Gastrocnemius medialis (tissue), 4 donors: ENCODE measurements around the gene ZNF670. TPM values are rescaled to one million over a fixed set of nuclear protein-coding genes. Genes with fewer than 3 reads are reported as not detected.
"Not testable (repeated sequence)": the region's sequence is repeated elsewhere in the genome, so short reads cannot be mapped to it uniquely, and the experiment has no call there.

ENCODE experiments used
- ATAC-seq, 2 donors: fragments of 150-250 bp; one replicate each; pipeline ENCODE4 v1.9.1; 2016
- DNase-seq, 2 donors: peaks; one replicate each; pipeline ENCODE4 v3.0.0-alpha.2; 2019
- H3K27ac ChIP-seq, 4 donors: fragments of 200-600 bp; sonication (generic); 1 replicate in 1 of 4; 2 replicates in 3 of 4; pipeline ENCODE4 v1.5.1; 2016 to 2018; ENCODE audit warnings: mild to moderate bottlenecking in 2 of 4, moderate library complexity in 1 of 4
- H3K27me3 ChIP-seq, 3 donors: fragments of 200-600 bp; sonication (generic) in 2 of 3; 1 replicate in 1 of 3; 2 replicates in 2 of 3; pipeline versions ENCODE4 v1.5.1 to v1.6.0; 2016 to 2019; ENCODE audit warnings: mild to moderate bottlenecking in 1 of 3, moderate library complexity in 1 of 3
- H3K36me3 ChIP-seq, 2 donors: fragments of 200-600 bp; sonication (generic) in 1 of 2; one replicate each; pipeline ENCODE4 v1.5.1; 2017 to 2018
- H3K4me1 ChIP-seq, 2 donors: fragments of 200-600 bp; sonication (generic) in 1 of 2; one replicate each; pipeline ENCODE4 v1.5.1; 2016 to 2017; ENCODE audit warnings: mild to moderate bottlenecking in 2 of 2
- H3K4me3 ChIP-seq, 4 donors: fragments of 200-600 bp; sonication (generic) in 3 of 4; 1 replicate in 1 of 4; 2 replicates in 3 of 4; pipeline ENCODE4 v1.5.1; 2016 to 2019; ENCODE audit warnings: mild to moderate bottlenecking in 2 of 4
- H3K9me3 ChIP-seq, 3 donors: fragments of 200-600 bp; sonication (generic) in 2 of 3; 1 replicate in 1 of 3; 2 replicates in 2 of 3; pipeline ENCODE4 v1.5.1; 2016 to 2019
- POLR2A ChIP-seq, 2 donors: fragments of 450-650 bp; IDR thresholded peaks; one replicate each; pipeline ENCODE4 v1.6.1; 2017; ENCODE audit warnings: antibody characterized with exemption in 2 of 2, mild to moderate bottlenecking in 2 of 2, moderate library complexity in 2 of 2
- in situ Hi-C, 4 donors: fragments of 200-750 bp; cut with MboI; loops; one replicate each; pipeline versions ENCODE4 v1.15.0 to v1.8.0; 2017; ENCODE audit warnings: low sequenced_read_pairs in 4 of 4
- intact Hi-C: fragments of 100-400 bp; cut with DNase I; formaldehyde crosslinking; loops from one replicate; pipeline ENCODE4 v1.15.1; 2023; ENCODE audit warnings: low total_unique reads
- total RNA-seq, 4 donors: library from RNA; depleted of rRNA; stranded (reverse); fragments of >200 nt; gene quantifications; one replicate each; pipeline versions ENCODE4 v1.1.0 to v1.2.3, GENCODE V29; 2016
- TF ChIP-seq, protein P1 (sequence below), 5 experiments: fragments of 450-650 bp in 3 of 5; fragments of 200-600 bp in 2 of 5; sonication (generic) in 2 of 5; IDR thresholded peaks in 4 of 5; conservative IDR thresholded peaks in 1 of 5; 1 replicate in 4 of 5; 2 replicates in 1 of 5; pipeline ENCODE4 v1.5.1; 2016 to 2019; ENCODE audit warnings: antibody characterized with exemption in 5 of 5, mild to moderate bottlenecking in 3 of 5, moderate library complexity in 3 of 5

ZNF670 gene
- total RNA-seq, result 1 to 10 TPM in 1 of 4 donors, under 1 TPM in 3; 0.49 to 1.3 (median 0.52) TPM

DNA sequence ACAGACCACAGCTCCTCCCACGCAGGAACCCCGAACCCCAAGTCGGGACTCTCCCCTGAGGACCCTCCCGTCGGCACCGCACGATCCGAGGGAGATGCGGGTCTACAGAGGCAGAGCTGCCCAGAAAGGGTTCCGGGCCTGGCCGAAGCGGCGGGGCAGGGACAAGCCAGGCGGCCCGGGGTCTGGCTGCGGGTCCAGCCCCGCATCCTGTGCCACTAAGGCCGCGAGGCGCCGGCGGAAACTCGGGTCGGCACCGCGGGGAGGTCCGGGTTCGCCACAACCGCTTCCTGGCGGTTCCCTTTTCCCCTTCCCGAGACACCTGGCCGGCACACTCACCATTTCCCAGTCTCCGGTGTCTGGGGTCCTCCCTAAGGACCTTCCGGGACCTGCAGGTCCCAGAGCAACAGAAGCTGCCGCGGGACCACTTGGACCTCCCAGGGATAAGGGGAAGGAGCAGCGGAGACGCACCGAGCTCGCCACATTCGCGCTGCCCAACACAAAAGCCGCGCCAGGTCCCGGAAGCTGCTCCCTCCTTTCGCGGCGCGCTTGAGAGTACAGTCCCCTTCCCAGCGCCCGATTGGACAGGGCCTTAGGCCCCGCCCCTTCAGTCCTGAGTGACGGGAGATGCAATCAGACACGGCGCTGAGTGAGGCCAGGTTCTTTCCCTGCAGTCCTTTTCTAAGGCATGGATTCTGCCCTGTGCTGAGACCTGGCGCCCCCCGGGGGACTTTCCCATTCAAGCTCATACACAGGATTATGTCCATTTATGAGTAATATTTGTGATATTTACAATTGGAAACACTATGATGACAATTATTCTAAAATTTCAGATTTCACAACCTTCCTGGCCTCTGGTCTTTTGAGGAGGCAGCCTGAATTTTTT, at the start of gene ZNF670:
TSS of gene ZNF670 (minus strand) at position 554 of the 883 bp plus-strand sequence. CDS start at position 339, 215 bp downstream.
- Histone ChIP-seq H3K27ac (peak within 1 kb of the TSS; percentile 75 to 85 (median 78)), H3K36me3 (no peaks in the 10 kb centered on the region), H3K27me3 (no peaks in the 10 kb centered on the region), H3K4me3 (peak within 1 kb of the TSS; percentile 78 to 100 (median 90)), H3K4me1 (peaks cover 8 to 14% of the 10 kb centered on the region in 2 donors), H3K9me3 (no peaks in the 10 kb centered on the region)
- intact Hi-C loops, result loop anchor here (1.0 to 5.0 kb wide), 3 partner anchors 26 to 253 kb away; partner anchors contain the start of genes AHCTF1, ZNF496 and ZNF669
- in situ Hi-C loops, result no loop called here
- peak; percentile 100 for ATAC-seq
- TF ChIP-seq, protein P1, sequence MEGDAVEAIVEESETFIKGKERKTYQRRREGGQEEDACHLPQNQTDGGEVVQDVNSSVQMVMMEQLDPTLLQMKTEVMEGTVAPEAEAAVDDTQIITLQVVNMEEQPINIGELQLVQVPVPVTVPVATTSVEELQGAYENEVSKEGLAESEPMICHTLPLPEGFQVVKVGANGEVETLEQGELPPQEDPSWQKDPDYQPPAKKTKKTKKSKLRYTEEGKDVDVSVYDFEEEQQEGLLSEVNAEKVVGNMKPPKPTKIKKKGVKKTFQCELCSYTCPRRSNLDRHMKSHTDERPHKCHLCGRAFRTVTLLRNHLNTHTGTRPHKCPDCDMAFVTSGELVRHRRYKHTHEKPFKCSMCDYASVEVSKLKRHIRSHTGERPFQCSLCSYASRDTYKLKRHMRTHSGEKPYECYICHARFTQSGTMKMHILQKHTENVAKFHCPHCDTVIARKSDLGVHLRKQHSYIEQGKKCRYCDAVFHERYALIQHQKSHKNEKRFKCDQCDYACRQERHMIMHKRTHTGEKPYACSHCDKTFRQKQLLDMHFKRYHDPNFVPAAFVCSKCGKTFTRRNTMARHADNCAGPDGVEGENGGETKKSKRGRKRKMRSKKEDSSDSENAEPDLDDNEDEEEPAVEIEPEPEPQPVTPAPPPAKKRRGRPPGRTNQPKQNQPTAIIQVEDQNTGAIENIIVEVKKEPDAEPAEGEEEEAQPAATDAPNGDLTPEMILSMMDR (IDR thresholded peaks at IDR 0.05 in 4 of 5, conservative IDR thresholded peaks at IDR 0.05 in 1 of 5), result no peak
- peak; percentile 55 to 64 for TF ChIP-seq POLR2A (IDR thresholded peaks at IDR 0.05)
- peak; percentile 91 to 93 for DNase-seq

DNA sequence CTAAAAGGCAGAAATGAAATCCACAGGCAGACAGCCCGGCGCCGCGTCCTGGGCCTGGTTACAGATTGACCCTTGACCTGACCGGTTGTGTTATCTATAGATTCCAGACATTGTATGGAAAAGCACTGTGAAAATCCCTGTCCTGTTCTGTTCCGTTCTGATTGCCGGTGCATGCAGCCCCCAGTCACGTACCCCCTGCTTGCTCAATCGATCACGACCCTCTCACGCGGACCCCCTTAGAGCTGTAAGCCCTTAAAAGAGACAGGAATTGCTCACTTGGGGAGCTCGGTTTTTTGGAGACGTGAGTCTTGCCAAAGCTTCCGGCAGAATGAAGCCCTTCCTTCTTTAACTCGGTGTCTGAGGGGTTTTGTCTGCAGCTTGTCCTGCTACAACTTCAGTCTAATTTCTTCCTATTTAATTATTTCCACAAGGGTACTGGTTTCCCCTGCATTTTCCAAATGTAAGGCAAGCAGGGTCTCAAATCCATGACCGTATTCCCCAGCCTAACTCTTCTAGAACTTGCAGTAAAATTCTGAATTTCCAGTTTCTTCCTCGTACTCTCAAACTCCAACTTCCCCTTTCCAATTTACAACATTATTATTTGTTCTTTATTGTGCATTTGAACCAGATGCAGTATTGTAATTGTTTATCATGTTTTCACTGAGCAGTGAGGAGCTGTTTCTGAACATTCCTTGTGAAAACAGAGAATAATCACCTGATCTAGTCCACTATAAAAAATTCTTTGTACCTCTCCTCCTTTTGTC, 49.1 kb upstream of the ZNF670 start:
- peak overlapping the region in 1 of 4 donors; percentile 2 for H3K4me3 ChIP-seq
- intact Hi-C loops, result loop anchor here (5.0 kb wide), 1 partner anchor 40 kb away; no protein-coding TSS in a partner anchor
- H3K9me3 ChIP-seq, in situ Hi-C loops, H3K27ac ChIP-seq, H3K4me1 ChIP-seq, DNase-seq, ATAC-seq, H3K36me3 ChIP-seq, H3K27me3 ChIP-seq: not testable (repeated sequence)

DNA sequence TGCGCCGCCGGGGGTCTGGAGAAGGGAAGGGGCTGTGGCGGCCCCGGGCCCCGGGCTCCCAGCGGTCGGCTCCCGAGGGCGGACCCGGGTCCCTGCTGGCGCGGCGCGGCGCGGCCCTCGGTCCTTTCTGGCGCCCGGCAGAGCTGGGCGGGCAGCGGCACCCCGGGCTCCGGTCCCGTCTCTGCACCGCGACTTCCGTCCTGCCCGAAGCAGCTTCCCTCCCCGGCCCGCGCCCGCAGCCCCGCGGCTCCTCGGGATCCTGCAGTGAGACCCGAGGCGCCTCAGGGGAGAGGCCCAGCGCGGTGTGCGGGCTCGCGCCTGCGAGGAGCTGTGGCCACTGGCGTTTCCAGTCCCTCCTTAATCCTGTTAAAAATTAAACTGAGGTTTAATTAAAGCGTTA, 48.0 kb upstream of the ZNF670 start:
- ATAC-seq, result peak; percentile 66 to 73
- H3K27ac ChIP-seq, DNase-seq, H3K4me3 ChIP-seq, H3K27me3 ChIP-seq, H3K36me3 ChIP-seq, H3K9me3 ChIP-seq, H3K4me1 ChIP-seq, in situ Hi-C loops: not testable (repeated sequence)
- intact Hi-C loops, result loop anchor here (5.0 kb wide), 1 partner anchor 41 kb away; no protein-coding TSS in a partner anchor

DNA sequence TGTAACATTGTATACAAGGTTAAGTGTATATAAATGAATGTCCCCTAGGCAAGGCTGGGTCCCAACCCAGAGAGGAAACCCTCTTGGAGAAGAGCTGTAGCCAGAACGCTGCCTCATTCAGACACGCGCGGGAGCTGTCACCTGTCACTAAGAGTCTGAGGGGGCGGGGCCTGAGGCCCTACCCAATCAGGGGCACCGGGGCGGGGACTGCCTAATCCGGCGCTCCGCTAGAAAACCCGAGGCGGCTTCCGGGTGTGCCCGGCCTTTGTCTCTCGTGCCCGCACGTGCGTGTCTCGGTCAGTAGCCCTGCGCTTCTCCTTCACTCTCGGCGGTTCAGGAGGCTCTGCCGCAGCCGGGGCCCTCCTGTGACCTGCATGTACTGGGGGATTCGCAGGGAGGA, 47.6 kb upstream of the ZNF670 start:
- intact Hi-C loops, result loop anchor here (5.0 kb wide), 1 partner anchor 41 kb away; no protein-coding TSS in a partner anchor
- H3K27me3 ChIP-seq, H3K4me3 ChIP-seq, in situ Hi-C loops, DNase-seq, H3K36me3 ChIP-seq, H3K9me3 ChIP-seq, H3K4me1 ChIP-seq: not testable (repeated sequence)
- peak; percentile 96 to 99 for ATAC-seq
- peak overlapping the region in 1 of 4 donors; percentile 17 for H3K27ac ChIP-seq

DNA sequence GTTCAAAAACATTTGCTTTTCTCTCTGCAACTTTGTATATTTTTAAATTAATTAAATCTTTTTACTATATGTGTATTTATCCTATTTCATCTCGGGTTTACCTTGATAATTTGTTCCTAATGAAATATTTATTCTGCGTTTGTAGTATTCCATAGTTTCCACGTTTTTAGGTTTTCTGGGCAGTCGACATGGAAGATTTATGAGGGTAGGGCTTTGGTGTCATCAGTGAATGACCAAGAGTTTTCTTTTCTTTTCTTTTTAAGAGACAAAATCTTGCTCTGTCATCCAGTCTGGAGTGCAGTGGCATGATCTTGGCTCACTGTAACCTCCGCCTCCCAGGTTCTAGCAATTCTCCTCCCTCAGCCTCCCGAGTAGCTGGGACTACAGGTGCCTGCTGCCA, 42.8 kb upstream of the ZNF670 start:
- intact Hi-C loops (no loop called here), in situ Hi-C loops (no loop called here)
- H3K27me3 ChIP-seq, result no peaks in the 10 kb centered on the region
- H3K4me1 ChIP-seq, result no peaks in the 10 kb centered on the region
- no peak overlapping the region for H3K4me3 ChIP-seq
- DNase-seq, result no peak
- H3K9me3 ChIP-seq, result no peaks in the 10 kb centered on the region
- TF ChIP-seq, protein P1 (IDR thresholded peaks at IDR 0.05 in 4 of 5, conservative IDR thresholded peaks at IDR 0.05 in 1 of 5), result no peak
- no peak for TF ChIP-seq POLR2A (IDR thresholded peaks at IDR 0.05)
- no peaks in the 10 kb centered on the region for H3K36me3 ChIP-seq
- no peak overlapping the region for H3K27ac ChIP-seq
- ATAC-seq, result no peak

DNA sequence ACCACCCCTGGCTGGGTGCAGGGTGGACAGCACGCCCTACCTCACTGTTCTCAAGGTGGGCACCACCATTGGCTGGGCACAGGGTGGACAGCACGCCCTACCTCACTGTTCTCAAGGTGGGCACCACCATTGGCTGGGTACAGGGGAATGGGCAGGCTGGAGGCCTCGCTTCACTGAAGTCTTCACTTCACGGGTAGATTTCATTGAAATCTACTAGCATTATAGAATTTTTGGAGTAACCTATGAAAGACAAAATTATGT, 41.7 kb upstream of the ZNF670 start:
- H3K9me3 ChIP-seq, H3K27ac ChIP-seq, intact Hi-C loops, DNase-seq, H3K27me3 ChIP-seq, H3K4me1 ChIP-seq, ATAC-seq, H3K4me3 ChIP-seq, H3K36me3 ChIP-seq, in situ Hi-C loops: not testable (repeated sequence)
